Glutamatergic neuron (in vitro differentiated cells): ENCODE results near the gene DGKI. TPM values are rescaled to one million over a fixed set of nuclear protein-coding genes. Genes with fewer than 3 reads are reported as not detected.

Experiments
- DNase-seq: peaks from one replicate; pipeline ENCODE4 v3.0.0; 2022
- H3K27ac Mint-ChIP-seq: one replicate; pipeline ENCODE4 v1.8.0; 2020; ENCODE audit warnings: mild to moderate bottlenecking, mixed read lengths, inconsistent platforms; ENCODE audit not compliant: unreplicated experiment
- H3K27me3 Mint-ChIP-seq: one replicate; pipeline ENCODE4 v1.8.0; 2020; ENCODE audit warnings: mild to moderate bottlenecking, moderate library complexity, mixed read lengths, inconsistent platforms; ENCODE audit not compliant: unreplicated experiment
- H3K36me3 Mint-ChIP-seq: one replicate; pipeline ENCODE4 v1.8.0; 2020; ENCODE audit warnings: mild to moderate bottlenecking, mixed read lengths, inconsistent platforms; ENCODE audit not compliant: unreplicated experiment
- H3K4me1 Mint-ChIP-seq: one replicate; pipeline ENCODE4 v1.8.0; 2020; ENCODE audit warnings: mild to moderate bottlenecking, low read depth, mixed read lengths, inconsistent platforms; ENCODE audit not compliant: unreplicated experiment
- H3K4me3 Mint-ChIP-seq: one replicate; pipeline ENCODE4 v1.8.0; 2020; ENCODE audit warnings: mild to moderate bottlenecking, mixed read lengths, inconsistent platforms; ENCODE audit not compliant: unreplicated experiment
- H3K9me3 Mint-ChIP-seq: one replicate; pipeline ENCODE4 v1.8.0; 2020; ENCODE audit warnings: mild to moderate bottlenecking, moderate library complexity, mixed read lengths, inconsistent platforms; ENCODE audit not compliant: unreplicated experiment
- total RNA-seq: library from RNA; stranded (reverse); fragmentation: NEBNext Ultra II Directional; extraction: Animal tissue kit (Norgen Biotek cat#: 25700); gene quantifications from one replicate; pipeline ENCODE4 v1.2.1, GENCODE V29; 2021; ENCODE audit not compliant: unreplicated experiment
- TF ChIP-seq, protein P1 (sequence below): fragments of 200-600 bp; sonication (generic); IDR thresholded peaks from one replicate; pipeline ENCODE4 v1.5.0; 2021; ENCODE audit not compliant: partially characterized antibody, unreplicated experiment

The DGKI gene
- total RNA-seq, 1 donor from 2014 or later, result 19.4 TPM

DNA sequence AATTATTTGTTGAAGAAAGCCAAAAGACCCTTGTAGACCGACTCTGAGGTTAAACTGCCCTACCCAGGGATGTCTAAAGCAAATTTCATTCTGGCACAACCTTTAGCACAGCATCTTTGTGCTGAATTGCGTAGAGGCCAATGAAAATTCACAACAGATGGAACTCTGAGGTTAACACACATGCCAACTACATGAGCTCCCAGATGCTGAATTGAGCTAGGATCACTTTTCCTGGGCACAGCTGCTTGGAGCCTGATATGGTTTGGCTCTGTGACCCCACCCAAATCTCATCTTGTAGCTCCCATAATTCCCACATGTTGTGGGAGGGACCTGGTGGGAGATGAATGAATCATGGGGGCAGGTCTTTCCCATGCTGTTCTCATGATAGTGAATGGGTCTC is 345.2 kb downstream of the DGKI start:
- no peaks in the 10 kb centered on the region for H3K4me1 Mint-ChIP-seq
- no peaks in the 10 kb centered on the region for H3K27me3 Mint-ChIP-seq
- H3K4me3 Mint-ChIP-seq, result no peak overlapping the region
- no peak overlapping the region for H3K27ac Mint-ChIP-seq
- TF ChIP-seq, protein P1, sequence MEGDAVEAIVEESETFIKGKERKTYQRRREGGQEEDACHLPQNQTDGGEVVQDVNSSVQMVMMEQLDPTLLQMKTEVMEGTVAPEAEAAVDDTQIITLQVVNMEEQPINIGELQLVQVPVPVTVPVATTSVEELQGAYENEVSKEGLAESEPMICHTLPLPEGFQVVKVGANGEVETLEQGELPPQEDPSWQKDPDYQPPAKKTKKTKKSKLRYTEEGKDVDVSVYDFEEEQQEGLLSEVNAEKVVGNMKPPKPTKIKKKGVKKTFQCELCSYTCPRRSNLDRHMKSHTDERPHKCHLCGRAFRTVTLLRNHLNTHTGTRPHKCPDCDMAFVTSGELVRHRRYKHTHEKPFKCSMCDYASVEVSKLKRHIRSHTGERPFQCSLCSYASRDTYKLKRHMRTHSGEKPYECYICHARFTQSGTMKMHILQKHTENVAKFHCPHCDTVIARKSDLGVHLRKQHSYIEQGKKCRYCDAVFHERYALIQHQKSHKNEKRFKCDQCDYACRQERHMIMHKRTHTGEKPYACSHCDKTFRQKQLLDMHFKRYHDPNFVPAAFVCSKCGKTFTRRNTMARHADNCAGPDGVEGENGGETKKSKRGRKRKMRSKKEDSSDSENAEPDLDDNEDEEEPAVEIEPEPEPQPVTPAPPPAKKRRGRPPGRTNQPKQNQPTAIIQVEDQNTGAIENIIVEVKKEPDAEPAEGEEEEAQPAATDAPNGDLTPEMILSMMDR, result no peak
- H3K9me3 Mint-ChIP-seq, result no peaks in the 10 kb centered on the region
- no peaks in the 10 kb centered on the region for H3K36me3 Mint-ChIP-seq
- no peak for DNase-seq

DNA sequence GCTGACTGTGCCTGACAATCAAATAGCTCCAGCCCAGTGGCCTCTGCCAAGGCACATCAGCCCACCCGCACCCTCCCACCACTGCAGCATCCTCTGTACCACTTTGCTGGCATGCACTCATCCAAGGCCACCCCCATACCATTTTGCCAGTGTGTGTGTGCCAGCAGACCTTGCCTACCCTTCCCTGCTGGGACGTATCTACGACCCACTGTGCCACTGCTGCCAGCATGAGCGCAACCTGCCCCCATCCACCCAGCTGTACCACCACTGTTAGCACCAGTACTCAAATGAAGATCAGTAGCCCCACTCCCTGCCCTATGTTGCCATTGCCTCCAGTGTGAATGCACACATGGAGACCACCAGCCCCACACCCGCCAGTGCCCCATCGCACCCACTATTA is 353.9 kb downstream of the DGKI start:
- Mint-ChIP-seq H3K36me3 (peaks cover 18% of the 10 kb centered on the region), H3K27ac (no peak overlapping the region), H3K27me3 (no peaks in the 10 kb centered on the region), H3K4me1 (no peaks in the 10 kb centered on the region), H3K9me3 (no peaks in the 10 kb centered on the region), H3K4me3 (no peak overlapping the region)
- TF ChIP-seq, protein P1, result no peak
- no peak for DNase-seq

GRCh38 chr7:137489880-137490279 is 356.9 kb downstream of the DGKI start:
- no peaks in the 10 kb centered on the region for H3K4me1 Mint-ChIP-seq
- H3K4me3 Mint-ChIP-seq, result no peak overlapping the region
- no peaks in the 10 kb centered on the region for H3K27me3 Mint-ChIP-seq
- TF ChIP-seq, protein P1, result no peak
- no peak overlapping the region for H3K27ac Mint-ChIP-seq
- H3K9me3 Mint-ChIP-seq, result no peaks in the 10 kb centered on the region
- no peak for DNase-seq
- peaks cover 14% of the 10 kb centered on the region for H3K36me3 Mint-ChIP-seq

GRCh38 chr7:137488038-137488437 is 358.7 kb downstream of the DGKI start:
- Mint-ChIP-seq H3K27me3 (no peaks in the 10 kb centered on the region), H3K36me3 (no peaks in the 10 kb centered on the region), H3K27ac (no peak overlapping the region), H3K4me3 (no peak overlapping the region), H3K4me1 (no peaks in the 10 kb centered on the region), H3K9me3 (no peaks in the 10 kb centered on the region)
- TF ChIP-seq, protein P1, result no peak
- no peak for DNase-seq

DNA sequence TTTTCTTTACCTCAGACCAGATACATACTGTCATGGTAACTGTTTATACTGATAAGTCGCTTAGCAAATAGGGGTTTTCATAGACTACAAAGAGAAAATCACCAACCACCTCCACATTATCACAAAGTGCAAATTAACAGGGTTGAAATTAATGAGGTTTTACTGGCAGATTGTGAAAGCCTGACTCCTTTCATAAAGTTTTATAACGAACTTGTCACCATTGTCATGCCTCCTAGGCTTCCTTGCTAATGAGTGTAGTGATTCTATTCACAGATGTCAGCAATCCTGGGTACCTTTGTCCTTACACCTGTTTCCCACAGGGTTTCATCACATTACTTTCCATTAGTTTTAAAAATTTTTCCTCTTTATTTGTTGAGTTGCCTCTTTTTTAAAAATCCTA is 361.0 kb downstream of the DGKI start:
- no peaks in the 10 kb centered on the region for H3K4me1 Mint-ChIP-seq
- no peaks in the 10 kb centered on the region for H3K9me3 Mint-ChIP-seq
- no peaks in the 10 kb centered on the region for H3K27me3 Mint-ChIP-seq
- DNase-seq, result no peak
- TF ChIP-seq, protein P1, result no peak
- no peak overlapping the region for H3K4me3 Mint-ChIP-seq
- no peaks in the 10 kb centered on the region for H3K36me3 Mint-ChIP-seq
- H3K27ac Mint-ChIP-seq, result no peak overlapping the region
